Endothelial cell of umbilical vein (primary cell): ENCODE data around the gene FAM184B. TPM values are rescaled to one million over a fixed set of nuclear protein-coding genes. Genes with fewer than 3 reads are reported as not detected.

Experiments used
- BruUV-seq: library from RNA; stranded (reverse); fragments of 400-500 nt; replicated peaks from 2 replicates; lab custom pipeline; 2021; lab: Mats Ljungman, UMichigan
- CTCF ChIA-PET: fragments of 300-600, 350-600 bp; sonication (Branson Sonifier 250); formaldehyde crosslinking; loops from one replicate; lab custom pipeline; 2021; ENCODE audit warnings: antibody characterized with exemption, inconsistent platforms; lab: Charles Lee
- POLR2A ChIA-PET: fragments of 300-600, 350-600 bp; sonication (Branson Sonifier 250); formaldehyde crosslinking; loops from one replicate; lab custom pipeline; 2021; ENCODE audit warnings: antibody characterized with exemption, inconsistent platforms; lab: Charles Lee
- DNase-seq: peaks from one replicate; pipeline ENCODE4 v3.0.0-alpha.2; 2011; ENCODE audit warnings: low read depth, low spot score
- FAIRE-seq: peaks from 2 replicates; lab custom pipeline; 2011; peaks lifted over from hg19 to GRCh38; lab: Jason Lieb, UNC
- H2AFZ ChIP-seq: 2 replicates; pipeline ENCODE4 v1.6.0; 2012; ENCODE audit warnings: low read depth, low read length, control low read depth, inconsistent platforms
- H3K27ac ChIP-seq: 2 replicates; pipeline ENCODE4 v1.5.1; 2011; ENCODE audit warnings: low read depth, mild to moderate bottlenecking, control low read depth, low read length, moderate library complexity; ENCODE audit not compliant: insufficient read depth
- H3K27me3 ChIP-seq, 2 experiments: 2 replicates each; pipeline versions ENCODE4 v1.6.0 to v1.6.1; 2011; ENCODE audit warnings: low read length in 2 of 2, mixed read lengths in 1 of 2; ENCODE audit not compliant: control insufficient read depth in 2 of 2, insufficient read depth in 2 of 2
- H3K36me3 ChIP-seq, 2 experiments: 2 replicates in 1 of 2; 3 replicates in 1 of 2; pipeline ENCODE4 v1.5.1; 2011; ENCODE audit warnings: low read length in 2 of 2, mild to moderate bottlenecking in 1 of 2, moderate library complexity in 1 of 2; ENCODE audit not compliant: control insufficient read depth in 2 of 2, insufficient read depth in 2 of 2; ENCODE audit errors: extremely low read depth in 1 of 2
- H3K4me1 ChIP-seq: 3 replicates; pipeline ENCODE4 v1.5.1; 2011; ENCODE audit warnings: mild to moderate bottlenecking, low read length; ENCODE audit not compliant: control insufficient read depth, insufficient read depth; ENCODE audit errors: extremely low read depth
- H3K4me2 ChIP-seq: 2 replicates; pipeline ENCODE4 v1.6.1; 2011; ENCODE audit warnings: low read length, control low read depth, mixed read lengths; ENCODE audit not compliant: insufficient read depth
- H3K4me3 ChIP-seq, 3 experiments: fragments of 200-600 bp in 1 of 3; sonication (generic), shearing (Covaris generic) in 1 of 3; replicated peaks in 1 of 3; 2 replicates each; pipeline ENCODE4 v1.5.1; 2011 to 2016; ENCODE audit warnings: control low read depth in 3 of 3, low read length in 3 of 3, mild to moderate bottlenecking in 2 of 3, inconsistent platforms in 1 of 3, low read depth in 1 of 3, moderate library complexity in 1 of 3; ENCODE audit not compliant: insufficient read depth in 1 of 3
- H3K79me2 ChIP-seq: 2 replicates; pipeline ENCODE4 v1.6.0; 2012; ENCODE audit warnings: low read length, inconsistent platforms; ENCODE audit not compliant: control insufficient read depth, insufficient read depth
- H3K9ac ChIP-seq: replicated peaks from 2 replicates; pipeline ENCODE3; 2011; ENCODE audit warnings: low read length, control low read depth; ENCODE audit not compliant: insufficient read depth; ENCODE audit errors: extremely low read depth
- H3K9me1 ChIP-seq: replicated peaks from 3 replicates; pipeline ENCODE4 v1.6.0; 2011; ENCODE audit warnings: mild to moderate bottlenecking, low read length; ENCODE audit not compliant: control insufficient read depth, insufficient read depth; ENCODE audit errors: extremely low read depth
- H3K9me3 ChIP-seq: replicated peaks from 2 replicates; pipeline ENCODE4 v1.5.1; 2012; ENCODE audit warnings: low read length, inconsistent platforms; ENCODE audit not compliant: control insufficient read depth, insufficient read depth
- H4K20me1 ChIP-seq: replicated peaks from 2 replicates; pipeline ENCODE3; 2011; ENCODE audit warnings: mild to moderate bottlenecking, low read length; ENCODE audit not compliant: control insufficient read depth, insufficient read depth; ENCODE audit errors: extremely low read depth
- EZH2 ChIP-seq: IDR thresholded peaks from 2 replicates; pipeline ENCODE4 v1.6.1; 2012; ENCODE audit warnings: borderline replicate concordance, low read depth, mild to moderate bottlenecking, moderate library complexity, low read length, inconsistent platforms; ENCODE audit not compliant: severe bottlenecking
- FOS ChIP-seq: IDR thresholded peaks from 2 replicates; pipeline ENCODE4 v1.6.1; 2011; ENCODE audit warnings: mild to moderate bottlenecking, low read length, moderate library complexity, borderline replicate concordance; ENCODE audit not compliant: insufficient read depth
- GATA2 ChIP-seq: IDR thresholded peaks from 2 replicates; pipeline ENCODE4 v1.7.0; 2011; ENCODE audit warnings: low read depth, mild to moderate bottlenecking, moderate library complexity, mixed read lengths, low read length; ENCODE audit not compliant: insufficient read length, insufficient read depth
- JUN ChIP-seq: IDR thresholded peaks from 2 replicates; pipeline ENCODE4 v1.6.1; 2011; ENCODE audit warnings: borderline replicate concordance, low read depth; ENCODE audit not compliant: insufficient read length, insufficient read depth
- MYC ChIP-seq: IDR thresholded peaks from one replicate; pipeline ENCODE4 v1.6.1; 2011; ENCODE audit warnings: mild to moderate bottlenecking, low read depth, low read length
- POLR2A ChIP-seq: IDR thresholded peaks from 2 replicates; pipeline ENCODE4 v1.6.1; 2012; ENCODE audit warnings: low read depth, mild to moderate bottlenecking, control low read depth, low read length
- POLR2AphosphoS5 ChIP-seq: IDR thresholded peaks from 2 replicates; pipeline ENCODE4 v1.6.1; 2012; ENCODE audit warnings: low read depth, mild to moderate bottlenecking, control low read depth, low read length, moderate library complexity; ENCODE audit not compliant: insufficient read depth
- dilution Hi-C: fragments of 300-500 bp; cut with MboI; formaldehyde crosslinking; loops from one replicate; pipeline ENCODE4 v1.15.0; 2019; ENCODE audit warnings: low sequenced_read_pairs; ENCODE audit not compliant: extremely low pct_ligation_motif_present
- intact Hi-C: fragments of 100-400 bp; cut with micrococcal nuclease; formaldehyde crosslinking; loops from one replicate; pipeline ENCODE4 v1.10.0; 2022
- polyA plus RNA-seq, 4 experiments: library from polyadenylated mRNA; depleted of rRNA in 3 of 4; stranded (reverse) in 3 of 4; unstranded in 1 of 4; fragments of >200 nt; gene quantifications; 2 replicates each; pipeline versions ENCODE4 v1.2.1 to v1.2.3, GENCODE V29; 2011 to 2012; ENCODE audit warnings: missing spikeins in 1 of 4
- total RNA-seq: library from RNA; stranded (reverse); gene quantifications from 2 replicates; pipeline ENCODE4 v1.2.3, GENCODE V29; 2021
- TF ChIP-seq, protein P1 (sequence below): IDR thresholded peaks from 2 replicates; pipeline ENCODE4 v1.6.1; 2011; ENCODE audit not compliant: insufficient read depth, insufficient read length

Gene FAM184B
- total and polyA plus RNA-seq, 2 donors (not counting 3 experiments of a cell fraction or from before 2014, with no cell fraction given): not detected

DNA sequence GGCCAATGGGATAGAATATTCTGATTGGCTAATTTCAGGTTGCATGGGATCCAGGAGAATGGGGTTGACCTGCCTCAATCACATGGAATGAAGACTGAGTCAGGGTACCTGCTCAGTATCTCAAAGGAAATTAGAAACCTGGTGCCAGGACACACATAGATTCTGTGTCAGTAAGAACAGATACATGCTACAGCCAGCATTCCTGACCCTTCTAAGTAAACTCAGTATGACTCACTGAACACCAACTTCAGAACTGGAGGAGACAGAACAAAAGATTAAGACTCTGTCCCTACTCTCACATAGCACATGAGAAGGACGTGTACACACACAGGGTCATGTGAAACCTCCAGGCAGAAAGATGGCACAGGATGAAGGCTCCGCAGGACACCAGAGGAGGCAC lies 54.5 kb downstream of the FAM184B start:
- POLR2A ChIA-PET: no interaction called here
- no peak for FAIRE-seq
- CTCF ChIA-PET: no interaction called here

DNA sequence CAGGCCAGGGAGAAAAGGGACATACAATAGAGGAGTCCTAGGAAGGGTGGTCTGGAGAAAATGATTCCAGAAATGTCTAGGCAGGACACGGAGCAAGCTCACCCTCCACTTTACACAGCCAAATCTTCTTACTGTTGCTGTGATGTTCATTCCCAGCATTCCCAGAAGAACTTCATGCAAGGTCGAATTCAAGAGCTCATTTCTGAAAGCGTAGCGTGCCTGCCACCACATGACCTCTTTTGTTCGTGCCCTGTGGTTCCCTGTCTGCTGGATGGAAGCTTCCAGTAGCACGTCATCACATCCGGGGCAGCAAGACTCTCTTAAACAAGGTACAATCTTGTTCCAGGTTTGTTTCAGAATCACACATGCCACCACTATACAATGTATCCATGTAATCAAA lies 57.8 kb downstream of the FAM184B start:
- H3K4me3 ChIP-seq: no peak overlapping the region
- H3K9me1 ChIP-seq: no peaks in the 10 kb centered on the region
- DNase-seq (no peak), FAIRE-seq (no peak)
- H3K27me3 ChIP-seq: no peaks in the 10 kb centered on the region
- intact Hi-C loops: no loop called here
- H3K79me2 ChIP-seq: no peaks in the 10 kb centered on the region
- no peak overlapping the region for H3K9ac ChIP-seq
- TF ChIP-seq MYC (no peak), JUN (no peak), GATA2 (no peak), POLR2AphosphoS5 (no peak)
- TF ChIP-seq, protein P1, sequence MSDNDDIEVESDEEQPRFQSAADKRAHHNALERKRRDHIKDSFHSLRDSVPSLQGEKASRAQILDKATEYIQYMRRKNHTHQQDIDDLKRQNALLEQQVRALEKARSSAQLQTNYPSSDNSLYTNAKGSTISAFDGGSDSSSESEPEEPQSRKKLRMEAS: no peak
- no peaks in the 10 kb centered on the region for H4K20me1 ChIP-seq
- ChIA-PET CTCF (no interaction called here), POLR2A (interaction anchor here (0.6 kb wide), 1 partner anchor 170 kb away, joined by 3 read pairs; no protein-coding TSS in a partner anchor)
- no peaks in the 10 kb centered on the region for H3K9me3 ChIP-seq
- H3K4me1 ChIP-seq: no peaks in the 10 kb centered on the region
- H3K4me2 ChIP-seq: no peak overlapping the region
- no TSS peak for BruUV-seq
- no peaks in the 10 kb centered on the region for H3K36me3 ChIP-seq
- no peak overlapping the region for H2AFZ ChIP-seq
- dilution Hi-C loops: no loop called here
- H3K27ac ChIP-seq: no peak overlapping the region

More for the DNA sequence above, 54.5 kb downstream of the FAM184B start:
- H2AFZ ChIP-seq: no peak overlapping the region
- H3K4me3 ChIP-seq: no peak overlapping the region
- no peaks in the 10 kb centered on the region for H3K9me1 ChIP-seq
- no TSS peak for BruUV-seq
- no peaks in the 10 kb centered on the region for H3K36me3 ChIP-seq
- intact Hi-C loops (no loop called here), dilution Hi-C loops (no loop called here)
- H3K27ac ChIP-seq: no peak overlapping the region
- H3K9ac ChIP-seq: no peak overlapping the region
- no peaks in the 10 kb centered on the region for H4K20me1 ChIP-seq
- H3K9me3 ChIP-seq: no peaks in the 10 kb centered on the region
- H3K27me3 ChIP-seq: no peaks in the 10 kb centered on the region
- no peak for DNase-seq
- H3K79me2 ChIP-seq: no peaks in the 10 kb centered on the region
- TF ChIP-seq MYC: no peak
- TF ChIP-seq, protein P1: no peak
- TF ChIP-seq EZH2: no peak
- no peak for TF ChIP-seq POLR2A
- no peak for TF ChIP-seq GATA2
- TF ChIP-seq FOS: no peak
- no peak for TF ChIP-seq POLR2AphosphoS5
- no peak overlapping the region for H3K4me2 ChIP-seq
- no peaks in the 10 kb centered on the region for H3K4me1 ChIP-seq
